HEK293T (cell line): ENCODE data around the gene GTPBP3.

Experiments
- ARNT ChIP-seq: fragments of 450-650 bp; IDR thresholded peaks from 2 replicates; pipeline ENCODE4 v1.6.1; 2017; ENCODE audit warnings: mild to moderate bottlenecking
- ELF4 ChIP-seq: fragments of 450-650 bp; IDR thresholded peaks from 2 replicates; pipeline ENCODE4 v1.6.1; 2017; ENCODE audit warnings: antibody characterized with exemption
- FOXK2 ChIP-seq: fragments of 450-650 bp; IDR thresholded peaks from 2 replicates; pipeline ENCODE4 v1.6.1; 2016; ENCODE audit warnings: mild to moderate bottlenecking
- FOXM1 ChIP-seq: fragments of 450-650 bp; IDR thresholded peaks from 2 replicates; pipeline ENCODE4 v1.6.1; 2017; ENCODE audit warnings: mild to moderate bottlenecking, borderline replicate concordance
- LEF1 ChIP-seq: fragments of 450-650 bp; IDR thresholded peaks from 2 replicates; pipeline ENCODE4 v1.6.1; 2017; ENCODE audit warnings: mild to moderate bottlenecking, borderline replicate concordance
- TARDBP ChIP-seq: fragments of 450-650 bp; IDR thresholded peaks from 2 replicates; pipeline ENCODE4 v1.6.1; 2016

DNA sequence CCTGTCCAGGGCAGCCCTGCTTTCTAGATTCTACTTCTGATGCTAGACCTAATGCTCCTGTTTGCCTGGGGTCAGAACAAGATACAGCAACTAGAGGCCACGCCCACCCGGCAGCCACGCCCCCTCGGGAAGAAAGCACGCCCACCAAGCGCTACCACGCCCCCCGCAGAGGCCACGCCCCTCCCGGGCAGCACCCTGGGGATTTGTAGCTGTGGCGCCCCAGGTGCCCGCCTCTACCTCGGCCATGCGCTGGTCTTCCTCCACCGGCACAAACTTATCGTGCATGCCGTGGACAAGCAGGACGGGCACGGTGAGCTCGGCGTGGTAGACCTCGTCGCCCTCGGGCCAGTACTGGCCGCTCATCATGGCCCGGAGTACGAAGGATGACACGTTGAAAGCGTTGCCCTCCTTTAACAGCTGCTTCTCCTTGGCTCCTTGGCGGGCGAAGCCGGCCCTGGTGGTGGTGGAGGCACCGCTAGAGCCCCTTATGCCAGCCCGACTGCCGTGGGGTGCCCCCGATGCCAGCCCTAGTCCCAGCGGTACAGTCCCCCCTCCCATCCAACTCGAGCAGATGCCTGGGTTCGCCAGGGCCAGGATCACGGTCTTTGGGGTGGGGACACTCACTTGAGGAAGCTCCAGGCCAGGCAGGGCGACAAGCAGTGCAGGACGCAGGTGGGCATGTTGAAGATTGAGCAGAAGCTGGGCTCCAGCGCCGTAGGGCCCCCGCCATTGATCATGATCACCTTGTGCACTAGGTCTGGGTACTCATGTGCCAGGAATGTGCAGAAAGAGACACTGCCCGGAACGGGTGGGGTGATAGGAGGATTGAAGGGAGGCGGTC lies 43.1 kb upstream of the GTPBP3 start:
- no peak for TF ChIP-seq FOXM1
- TF ChIP-seq FOXK2 = no peak
- no peak for TF ChIP-seq ELF4
- no peak for TF ChIP-seq TARDBP
- no peak for TF ChIP-seq LEF1
- no peak for TF ChIP-seq ARNT
